C4-2B (cell line): ENCODE measurements around the gene KCNN1.

Source experiments
- CTCF ChIP-seq: fragments of 450-650 bp; conservative IDR thresholded peaks from 2 replicates; pipeline ENCODE4 v1.5.1; 2017; ENCODE audit warnings: mild to moderate bottlenecking
- ZFX ChIP-seq: fragments of 450-650 bp; IDR thresholded peaks from 2 replicates; pipeline ENCODE4 v1.6.1; 2017

DNA sequence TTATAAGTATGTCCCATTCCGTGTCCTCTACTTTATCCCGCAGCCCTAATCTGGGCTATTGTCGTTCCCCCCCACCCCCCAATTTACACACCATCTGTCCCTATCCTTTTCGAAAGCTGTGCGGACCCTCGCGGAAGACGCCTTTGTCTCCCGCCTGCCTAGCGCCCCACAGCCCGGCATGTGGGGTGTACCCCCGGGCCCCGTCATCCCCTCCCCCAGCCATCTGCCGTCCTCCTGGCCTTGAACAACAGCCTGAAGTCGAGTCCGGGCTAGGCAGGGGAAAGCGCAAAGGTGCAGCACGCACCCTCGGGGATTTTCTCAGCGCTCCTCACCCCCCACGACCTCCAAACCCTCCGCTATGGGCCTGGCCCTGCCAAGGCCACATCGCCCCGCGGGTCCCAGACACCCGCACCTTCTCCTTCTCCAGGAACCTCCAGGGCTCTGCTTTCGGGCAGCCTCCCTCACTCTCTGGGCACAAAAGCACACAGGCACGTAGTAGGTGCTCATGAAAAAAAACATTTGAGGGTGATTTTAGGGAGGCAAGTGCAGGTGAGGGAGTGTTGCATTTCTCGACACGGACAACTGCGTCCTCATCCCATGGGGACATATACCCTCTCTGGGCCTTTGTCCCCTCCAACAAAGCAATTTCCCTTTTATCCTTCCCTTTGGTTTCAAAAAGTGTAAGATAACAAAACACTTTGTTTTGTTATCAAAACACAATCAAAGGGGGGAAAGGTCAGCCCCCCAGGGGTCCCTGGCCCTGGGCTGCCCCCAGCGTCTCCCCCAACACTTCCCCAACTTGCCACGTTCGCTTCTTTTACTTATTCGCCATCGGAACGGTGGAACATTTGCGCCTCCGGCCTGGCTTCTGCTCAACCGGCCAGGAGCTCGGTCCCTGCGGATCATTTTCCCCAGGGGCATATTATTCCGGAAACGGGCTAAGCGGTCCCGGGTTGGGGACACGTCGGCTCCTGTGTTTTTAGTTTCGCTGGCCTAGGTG is 17.7 kb upstream of the KCNN1 start:
- TF ChIP-seq ZFX (no peak), CTCF (no peak)
